ENCODE data around the gene BORCS5. TPM values are rescaled to one million over a fixed set of nuclear protein-coding genes. Genes with fewer than 3 reads are reported as not detected.

The BORCS5 gene
- polyA plus RNA-seq, 4 donors: 2.2 to 7.5 (median 5.5) TPM

GRCh38 chr12:12445882-12446181 lies 89.0 kb downstream of the BORCS5 start:
- Histone ChIP-seq H3K4me1 (ENCODE audit: control insufficient read depth in 3 of 3, insufficient read depth in 2 of 3, low read depth in 1 of 3, low read length in 2 of 3) (peaks cover 2 to 30% (median 12%) of the 10 kb centered on the region in 3 donors), H3K27me3 (ENCODE audit: control insufficient read depth in 3 of 3, insufficient read depth in 3 of 3, low read length in 3 of 3) (no peaks in the 10 kb centered on the region), H3K4me3 (ENCODE audit: low read depth in 1 of 3, low read length in 3 of 3) (no peak overlapping the region), H3K27ac (ENCODE audit: low read depth in 1 of 3, low read length in 2 of 3) (no peak overlapping the region), H3K36me3 (ENCODE audit: control insufficient read depth in 3 of 3, insufficient read depth in 2 of 3, low read depth in 1 of 3, low read length in 3 of 3) (peaks cover 0 to 2% (median 0%) of the 10 kb centered on the region in 3 donors), H3K9me3 (ENCODE audit: control insufficient read depth in 2 of 2, insufficient read depth in 1 of 2, low read depth in 1 of 2, low read length in 1 of 2) (no peaks in the 10 kb centered on the region)
- FAIRE-seq: no peak
- 97 to 98% (median 97%) methylated on average over 2 of the region's 2 CpGs for WGBS, 3 donors
- no peak for DNase-seq

- no peaks in the 10 kb centered on the region for H3K9me3 ChIP-seq (ENCODE audit: control insufficient read depth in 2 of 2, insufficient read depth in 1 of 2, low read depth in 1 of 2, low read length in 1 of 2)
- H3K4me3 ChIP-seq (ENCODE audit: low read depth in 1 of 3, low read length in 3 of 3): no peak overlapping the region
- FAIRE-seq (no peak), DNase-seq (no peak)
- 93 to 98% (median 96%) methylated on average over 3 of the region's 3 CpGs for WGBS, 3 donors
- peaks cover 2 to 33% (median 11%) of the 10 kb centered on the region in 3 donors for H3K4me1 ChIP-seq (ENCODE audit: control insufficient read depth in 3 of 3, insufficient read depth in 2 of 3, low read depth in 1 of 3, low read length in 2 of 3)
- H3K27me3 ChIP-seq (ENCODE audit: control insufficient read depth in 3 of 3, insufficient read depth in 3 of 3, low read length in 3 of 3): no peaks in the 10 kb centered on the region
- H3K36me3 ChIP-seq (ENCODE audit: control insufficient read depth in 3 of 3, insufficient read depth in 2 of 3, low read depth in 1 of 3, low read length in 3 of 3): no peaks in the 10 kb centered on the region
- H3K27ac ChIP-seq (ENCODE audit: low read depth in 1 of 3, low read length in 2 of 3): no peak overlapping the region
Measured at GRCh38 chr12:12446786-12447185, 89.9 kb downstream of the BORCS5 start.

GRCh38 chr12:12447236-12447635 lies 90.4 kb downstream of the BORCS5 start:
- 61 to 76% (median 73%) methylated on average over 8 of the region's 8 CpGs for WGBS, 3 donors
- Histone ChIP-seq H3K27me3 (ENCODE audit: control insufficient read depth in 3 of 3, insufficient read depth in 3 of 3, low read length in 3 of 3) (no peaks in the 10 kb centered on the region), H3K4me3 (ENCODE audit: low read depth in 1 of 3, low read length in 3 of 3) (no peak overlapping the region), H3K9me3 (ENCODE audit: control insufficient read depth in 2 of 2, insufficient read depth in 1 of 2, low read depth in 1 of 2, low read length in 1 of 2) (no peaks in the 10 kb centered on the region), H3K4me1 (ENCODE audit: control insufficient read depth in 3 of 3, insufficient read depth in 2 of 3, low read depth in 1 of 3, low read length in 2 of 3) (peaks cover 2 to 30% (median 8%) of the 10 kb centered on the region in 3 donors), H3K27ac (ENCODE audit: low read depth in 1 of 3, low read length in 2 of 3) (no peak overlapping the region), H3K36me3 (ENCODE audit: control insufficient read depth in 3 of 3, insufficient read depth in 2 of 3, low read depth in 1 of 3, low read length in 3 of 3) (no peaks in the 10 kb centered on the region)
- DNase-seq (peak in 1 of 2 donors; percentile 52), FAIRE-seq (no peak)

- H3K27me3 ChIP-seq (ENCODE audit: control insufficient read depth in 3 of 3, insufficient read depth in 3 of 3, low read length in 3 of 3): no peaks in the 10 kb centered on the region
- H3K36me3 ChIP-seq (ENCODE audit: control insufficient read depth in 3 of 3, insufficient read depth in 2 of 3, low read depth in 1 of 3, low read length in 3 of 3): peaks cover 0 to 2% (median 0%) of the 10 kb centered on the region in 3 donors
- FAIRE-seq: no peak
- H3K4me3 ChIP-seq (ENCODE audit: low read depth in 1 of 3, low read length in 3 of 3): no peak overlapping the region
- no peak for DNase-seq
- no peak overlapping the region for H3K27ac ChIP-seq (ENCODE audit: low read depth in 1 of 3, low read length in 2 of 3)
- no peaks in the 10 kb centered on the region for H3K9me3 ChIP-seq (ENCODE audit: control insufficient read depth in 2 of 2, insufficient read depth in 1 of 2, low read depth in 1 of 2, low read length in 1 of 2)
- WGBS, 3 donors: 95 to 97% (median 96%) methylated on average over 10 of the region's 10 CpGs
- peaks cover 2 to 30% (median 2%) of the 10 kb centered on the region in 3 donors for H3K4me1 ChIP-seq (ENCODE audit: control insufficient read depth in 3 of 3, insufficient read depth in 2 of 3, low read depth in 1 of 3, low read length in 2 of 3)
Measured at GRCh38 chr12:12447837-12448236, 91.0 kb downstream of the BORCS5 start.

- peaks cover 0 to 2% (median 0%) of the 10 kb centered on the region in 3 donors for H3K36me3 ChIP-seq (ENCODE audit: control insufficient read depth in 3 of 3, insufficient read depth in 2 of 3, low read depth in 1 of 3, low read length in 3 of 3)
- no peak overlapping the region for H3K4me3 ChIP-seq (ENCODE audit: low read depth in 1 of 3, low read length in 3 of 3)
- DNase-seq: peak; percentile 80 to 89
- FAIRE-seq: no peak
- H3K27ac ChIP-seq (ENCODE audit: low read depth in 1 of 3, low read length in 2 of 3): peak overlapping the region; percentile 54 to 61 (median 55)
- no peaks in the 10 kb centered on the region for H3K9me3 ChIP-seq (ENCODE audit: control insufficient read depth in 2 of 2, insufficient read depth in 1 of 2, low read depth in 1 of 2, low read length in 1 of 2)
- no peaks in the 10 kb centered on the region for H3K27me3 ChIP-seq (ENCODE audit: control insufficient read depth in 3 of 3, insufficient read depth in 3 of 3, low read length in 3 of 3)
- WGBS, 3 donors: 14 to 51% (median 37%) methylated on average over 13 of the region's 13 CpGs
- H3K4me1 ChIP-seq (ENCODE audit: control insufficient read depth in 3 of 3, insufficient read depth in 2 of 3, low read depth in 1 of 3, low read length in 2 of 3): peaks cover 2 to 30% (median 2%) of the 10 kb centered on the region in 3 donors
Measured at GRCh38 chr12:12449533-12450025, 92.7 kb downstream of the BORCS5 start.

- peak overlapping the region; percentile 5 to 86 (median 55) for H3K27ac ChIP-seq (ENCODE audit: low read depth in 1 of 3, low read length in 2 of 3)
- H3K4me1 ChIP-seq (ENCODE audit: control insufficient read depth in 3 of 3, insufficient read depth in 2 of 3, low read depth in 1 of 3, low read length in 2 of 3): peaks cover under 1 to 30% (median 2%) of the 10 kb centered on the region in 3 donors
- DNase-seq (peak in 1 of 2 donors; percentile 77), FAIRE-seq (no peak)
- no peak overlapping the region for H3K4me3 ChIP-seq (ENCODE audit: low read depth in 1 of 3, low read length in 3 of 3)
- 26 to 63% (median 33%) methylated on average over 2 of the region's 2 CpGs for WGBS, 3 donors
- H3K36me3 ChIP-seq (ENCODE audit: control insufficient read depth in 3 of 3, insufficient read depth in 2 of 3, low read depth in 1 of 3, low read length in 3 of 3): peaks cover 0 to 2% (median 0%) of the 10 kb centered on the region in 3 donors
- H3K9me3 ChIP-seq (ENCODE audit: control insufficient read depth in 2 of 2, insufficient read depth in 1 of 2, low read depth in 1 of 2, low read length in 1 of 2): no peaks in the 10 kb centered on the region
- H3K27me3 ChIP-seq (ENCODE audit: control insufficient read depth in 3 of 3, insufficient read depth in 3 of 3, low read length in 3 of 3): no peaks in the 10 kb centered on the region
Measured at GRCh38 chr12:12450043-12450471, 93.2 kb downstream of the BORCS5 start.

GRCh38 chr12:12451098-12451497 lies 94.2 kb downstream of the BORCS5 start:
- DNase-seq: peak; percentile 55 to 66
- 23 to 64% (median 41%) methylated on average over 4 of the region's 4 CpGs for WGBS, 3 donors
- peak overlapping the region in 1 of 3 donors; percentile 55 for H3K27ac ChIP-seq (ENCODE audit: low read depth in 1 of 3, low read length in 2 of 3)

GRCh38 chr12:12452326-12452902 lies 95.5 kb downstream of the BORCS5 start:
- no peaks in the 10 kb centered on the region for H3K9me3 ChIP-seq (ENCODE audit: control insufficient read depth in 2 of 2, insufficient read depth in 1 of 2, low read depth in 1 of 2, low read length in 1 of 2)
- no peak overlapping the region for H3K27ac ChIP-seq (ENCODE audit: low read depth in 1 of 3, low read length in 2 of 3)
- peaks cover 0 to 26% (median 2%) of the 10 kb centered on the region in 3 donors for H3K4me1 ChIP-seq (ENCODE audit: control insufficient read depth in 3 of 3, insufficient read depth in 2 of 3, low read depth in 1 of 3, low read length in 2 of 3)
- no peaks in the 10 kb centered on the region for H3K27me3 ChIP-seq (ENCODE audit: control insufficient read depth in 3 of 3, insufficient read depth in 3 of 3, low read length in 3 of 3)
- FAIRE-seq (no peak), DNase-seq (no peak)
- H3K36me3 ChIP-seq (ENCODE audit: control insufficient read depth in 3 of 3, insufficient read depth in 2 of 3, low read depth in 1 of 3, low read length in 3 of 3): peaks cover 0 to 2% (median 0%) of the 10 kb centered on the region in 3 donors
- no peak overlapping the region for H3K4me3 ChIP-seq (ENCODE audit: low read depth in 1 of 3, low read length in 3 of 3)
- 96 to 98% (median 97%) methylated on average over 21 of the region's 21 CpGs for whole genome bisulfite sequencing, 3 donors

More at GRCh38 chr12:12451098-12451497, 94.2 kb downstream of the BORCS5 start:
- Histone ChIP-seq H3K9me3 (ENCODE audit: control insufficient read depth in 2 of 2, insufficient read depth in 1 of 2, low read depth in 1 of 2, low read length in 1 of 2) (no peaks in the 10 kb centered on the region), H3K4me3 (ENCODE audit: low read depth in 1 of 3, low read length in 3 of 3) (no peak overlapping the region), H3K27me3 (ENCODE audit: control insufficient read depth in 3 of 3, insufficient read depth in 3 of 3, low read length in 3 of 3) (no peaks in the 10 kb centered on the region), H3K36me3 (ENCODE audit: control insufficient read depth in 3 of 3, insufficient read depth in 2 of 3, low read depth in 1 of 3, low read length in 3 of 3) (peaks cover 0 to 2% (median 0%) of the 10 kb centered on the region in 3 donors), H3K4me1 (ENCODE audit: control insufficient read depth in 3 of 3, insufficient read depth in 2 of 3, low read depth in 1 of 3, low read length in 2 of 3) (peaks cover 0 to 30% (median 2%) of the 10 kb centered on the region in 3 donors)
- FAIRE-seq: peak; percentile 97

All from small intestine (tissue), 7 donors.